Thyroid gland (tissue), 4 donors: ENCODE data around the gene NFAM1. TPM values are rescaled to one million over a fixed set of nuclear protein-coding genes. Genes with fewer than 3 reads are reported as not detected.

Source experiments
- DNase-seq, 2 donors: peaks; one replicate each; pipeline ENCODE4 v3.0.0-alpha.2; 2019
- H3K27ac ChIP-seq, 3 donors: fragments of 200-600 bp; sonication (generic); 1 replicate in 2 of 3; 2 replicates in 1 of 3; pipeline ENCODE4 v1.5.1; 2016 to 2019; ENCODE audit warnings: mild to moderate bottlenecking in 1 of 3, moderate library complexity in 1 of 3
- H3K27me3 ChIP-seq: fragments of 200-600 bp; sonication (generic); one replicate; pipeline ENCODE4 v1.5.1; 2019
- H3K36me3 ChIP-seq, 2 donors: fragments of 200-600 bp; sonication (generic); one replicate each; pipeline ENCODE4 v1.5.1; 2016 to 2019
- H3K4me1 ChIP-seq, 2 donors: fragments of 200-600 bp; sonication (generic); one replicate each; pipeline ENCODE4 v1.5.1; 2017 to 2019
- H3K4me3 ChIP-seq, 3 donors: fragments of 200-600 bp; sonication (generic); replicated peaks in 1 of 3; 1 replicate in 2 of 3; 2 replicates in 1 of 3; pipeline ENCODE4 v1.5.1; 2016; ENCODE audit warnings: mild to moderate bottlenecking in 1 of 3
- H3K9me3 ChIP-seq: fragments of 200-600 bp; sonication (generic); one replicate; pipeline ENCODE4 v1.5.1; 2017
- POLR2A ChIP-seq, 2 donors: fragments of 450-650 bp; IDR thresholded peaks; one replicate each; pipeline ENCODE4 v1.6.1; 2017; ENCODE audit warnings: antibody characterized with exemption in 2 of 2, mild to moderate bottlenecking in 2 of 2, moderate library complexity in 1 of 2
- WGBS, 2 donors: methylation state at CpG; one replicate each; pipeline ENCODE4 v1.1.5; 2017; 5-methylcytosine and 5-hydroxymethylcytosine counted together
- intact Hi-C: fragments of 100-400 bp; cut with DNase I; formaldehyde crosslinking; loops from one replicate; pipeline ENCODE4 v1.15.1; 2023
- total RNA-seq, 4 donors: library from RNA; depleted of rRNA; stranded (reverse); fragments of >200 nt; gene quantifications; one replicate each; pipeline ENCODE4 v1.2.3, GENCODE V29; 2016
- TF ChIP-seq, protein P1 (sequence below), 6 experiments: fragments of 200-600 bp in 3 of 6; fragments of 450-650 bp in 3 of 6; sonication (generic) in 3 of 6; IDR thresholded peaks; one replicate each; pipeline ENCODE4 v1.5.1; 2016 to 2019; ENCODE audit warnings: antibody characterized with exemption in 6 of 6, mild to moderate bottlenecking in 2 of 6, inconsistent platforms in 1 of 6, moderate library complexity in 1 of 6

NFAM1 gene
- total RNA-seq, 4 donors from 2014 or later, result 0.89 to 1.4 (median 1.2) TPM

DNA sequence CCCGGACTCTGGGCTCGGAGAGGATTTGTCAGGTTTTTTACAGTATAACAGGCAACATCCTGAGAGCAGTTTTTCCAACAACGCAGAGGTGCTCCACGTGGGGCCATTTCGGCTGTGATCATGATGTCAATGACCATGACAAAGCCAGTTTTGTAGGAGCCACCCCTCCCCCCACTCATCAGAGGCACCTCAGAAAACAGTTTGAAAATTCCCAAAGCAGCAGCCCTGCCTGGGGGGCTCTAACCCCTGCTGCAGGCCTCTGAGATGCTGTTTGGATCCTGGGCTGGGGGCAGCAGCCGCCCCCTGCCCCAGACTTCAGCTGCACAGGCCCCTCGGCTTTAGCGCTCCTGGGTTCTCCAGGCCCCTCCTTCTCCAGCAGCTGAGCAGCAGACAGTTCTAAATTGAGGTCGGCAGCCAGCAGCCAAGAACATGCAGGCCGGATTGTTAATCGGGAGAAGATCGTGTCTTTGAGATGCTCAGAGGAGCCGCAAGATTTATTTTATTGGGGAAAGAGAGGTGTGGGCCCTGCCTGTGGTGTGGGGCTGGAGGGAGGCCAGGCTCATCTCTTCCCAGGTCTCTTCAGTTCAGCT is 19.4 kb downstream of the NFAM1 start:
- TF ChIP-seq POLR2A (IDR thresholded peaks at IDR 0.05), result no peak
- TF ChIP-seq, protein P1, sequence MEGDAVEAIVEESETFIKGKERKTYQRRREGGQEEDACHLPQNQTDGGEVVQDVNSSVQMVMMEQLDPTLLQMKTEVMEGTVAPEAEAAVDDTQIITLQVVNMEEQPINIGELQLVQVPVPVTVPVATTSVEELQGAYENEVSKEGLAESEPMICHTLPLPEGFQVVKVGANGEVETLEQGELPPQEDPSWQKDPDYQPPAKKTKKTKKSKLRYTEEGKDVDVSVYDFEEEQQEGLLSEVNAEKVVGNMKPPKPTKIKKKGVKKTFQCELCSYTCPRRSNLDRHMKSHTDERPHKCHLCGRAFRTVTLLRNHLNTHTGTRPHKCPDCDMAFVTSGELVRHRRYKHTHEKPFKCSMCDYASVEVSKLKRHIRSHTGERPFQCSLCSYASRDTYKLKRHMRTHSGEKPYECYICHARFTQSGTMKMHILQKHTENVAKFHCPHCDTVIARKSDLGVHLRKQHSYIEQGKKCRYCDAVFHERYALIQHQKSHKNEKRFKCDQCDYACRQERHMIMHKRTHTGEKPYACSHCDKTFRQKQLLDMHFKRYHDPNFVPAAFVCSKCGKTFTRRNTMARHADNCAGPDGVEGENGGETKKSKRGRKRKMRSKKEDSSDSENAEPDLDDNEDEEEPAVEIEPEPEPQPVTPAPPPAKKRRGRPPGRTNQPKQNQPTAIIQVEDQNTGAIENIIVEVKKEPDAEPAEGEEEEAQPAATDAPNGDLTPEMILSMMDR (IDR thresholded peaks at IDR 0.05), result no peak
- 50 to 65% methylated on average over 13 of the region's 13 CpGs for WGBS, 2 donors
- H3K9me3 ChIP-seq, result no peaks in the 10 kb centered on the region
- H3K36me3 ChIP-seq, result no peaks in the 10 kb centered on the region
- H3K27ac ChIP-seq, result peak overlapping the region; percentile 48 to 72 (median 68)
- intact Hi-C loops, result no loop called here
- DNase-seq, result peak; percentile 70 to 74
- H3K4me1 ChIP-seq, result peaks cover 6 to 16% of the 10 kb centered on the region in 2 donors
- no peaks in the 10 kb centered on the region for H3K27me3 ChIP-seq
- H3K4me3 ChIP-seq, result no peak overlapping the region

GRCh38 chr22:42410708-42411107 is 21.5 kb downstream of the NFAM1 start:
- Histone ChIP-seq H3K27ac (no peak overlapping the region), H3K4me3 (no peak overlapping the region), H3K36me3 (no peaks in the 10 kb centered on the region), H3K9me3 (no peaks in the 10 kb centered on the region), H3K27me3 (no peaks in the 10 kb centered on the region), H3K4me1 (peaks cover 6 to 12% of the 10 kb centered on the region in 2 donors)
- TF ChIP-seq, protein P1 (IDR thresholded peaks at IDR 0.05), result peak in 1 of 6 experiments; percentile 4
- TF ChIP-seq POLR2A (IDR thresholded peaks at IDR 0.05), result no peak
- intact Hi-C loops, result no loop called here
- peak; percentile 82 to 88 for DNase-seq
- WGBS, 2 donors, result 57 to 64% methylated on average over 7 of the region's 7 CpGs

DNA sequence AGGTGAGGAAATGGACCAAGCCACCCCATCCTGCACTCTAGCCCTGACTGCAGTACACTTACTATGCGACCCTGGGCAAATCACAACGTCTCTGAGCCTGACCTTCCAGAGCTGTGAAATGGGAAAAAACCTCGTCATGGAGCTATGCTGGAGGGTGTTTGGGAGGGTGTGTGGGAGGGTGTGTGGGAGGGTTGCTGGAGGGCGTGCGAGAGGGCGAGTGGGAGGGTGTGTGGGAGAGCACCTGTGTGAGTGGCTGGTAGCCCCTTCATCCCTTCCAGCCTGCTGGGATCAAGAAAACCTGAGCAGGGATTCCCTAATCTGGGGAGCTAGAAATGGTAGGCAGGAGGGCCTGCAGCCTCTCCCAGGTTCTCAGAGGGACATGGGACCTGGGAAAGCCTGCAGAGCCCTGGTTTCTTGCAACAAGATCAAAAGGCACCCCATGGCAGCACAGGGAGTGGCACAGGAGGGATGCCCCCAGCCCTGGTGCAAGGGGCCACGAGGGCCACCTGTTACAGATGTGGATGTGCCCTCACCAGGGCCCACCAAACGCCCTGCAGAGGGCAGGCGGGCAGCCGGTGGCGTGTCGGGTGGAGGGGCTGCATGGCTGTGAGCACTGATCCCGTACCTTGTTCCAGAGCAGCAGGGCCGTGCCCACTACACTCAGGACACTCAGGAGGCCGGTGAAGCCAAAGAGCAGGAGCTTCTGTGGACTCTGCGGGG is 23.2 kb downstream of the NFAM1 start:
- Histone ChIP-seq H3K36me3 (no peaks in the 10 kb centered on the region), H3K27me3 (no peaks in the 10 kb centered on the region), H3K4me3 (no peak overlapping the region), H3K9me3 (no peaks in the 10 kb centered on the region), H3K27ac (no peak overlapping the region), H3K4me1 (peaks cover 6 to 12% of the 10 kb centered on the region in 2 donors)
- 92 to 93% methylated on average over 16 of the region's 16 CpGs for WGBS, 2 donors
- no peak for DNase-seq
- intact Hi-C loops, result no loop called here
- TF ChIP-seq, protein P1 (IDR thresholded peaks at IDR 0.05), result no peak
- TF ChIP-seq POLR2A (IDR thresholded peaks at IDR 0.05), result no peak

- no peak for DNase-seq
- peaks cover 6 to 11% of the 10 kb centered on the region in 2 donors for H3K4me1 ChIP-seq
- H3K36me3 ChIP-seq, result no peaks in the 10 kb centered on the region
- H3K9me3 ChIP-seq, result no peaks in the 10 kb centered on the region
- no peaks in the 10 kb centered on the region for H3K27me3 ChIP-seq
- H3K4me3 ChIP-seq, result no peak overlapping the region
- no peak for TF ChIP-seq POLR2A (IDR thresholded peaks at IDR 0.05)
- TF ChIP-seq, protein P1 (IDR thresholded peaks at IDR 0.05), result no peak
- no peak overlapping the region for H3K27ac ChIP-seq
- whole genome bisulfite sequencing, 2 donors, result 71 to 82% methylated on average over 3 to 6 of the region's 7 CpGs
- intact Hi-C loops, result no loop called here
These were observed 23.9 kb downstream of the NFAM1 start for GRCh38 chr22:42408276-42408675.

GRCh38 chr22:42404266-42404665 is 27.9 kb downstream of the NFAM1 start:
- no peak for DNase-seq
- H3K36me3 ChIP-seq, result no peaks in the 10 kb centered on the region
- no peaks in the 10 kb centered on the region for H3K9me3 ChIP-seq
- no peaks in the 10 kb centered on the region for H3K27me3 ChIP-seq
- H3K4me3 ChIP-seq, result no peak overlapping the region
- 48 to 60% methylated on average over 8 to 9 of the region's 9 CpGs for WGBS, 2 donors
- H3K27ac ChIP-seq, result no peak overlapping the region
- intact Hi-C loops, result no loop called here
- peaks cover 6 to 11% of the 10 kb centered on the region in 2 donors for H3K4me1 ChIP-seq
- TF ChIP-seq, protein P1 (IDR thresholded peaks at IDR 0.05), result no peak
- no peak for TF ChIP-seq POLR2A (IDR thresholded peaks at IDR 0.05)
